Measurements from ENCODE around the gene ALDOB. TPM values are rescaled to one million over a fixed set of nuclear protein-coding genes. Genes with fewer than 3 reads are reported as not detected.

Gene ALDOB
- total RNA-seq, 2 experiments from 2014 or later: not detected

DNA sequence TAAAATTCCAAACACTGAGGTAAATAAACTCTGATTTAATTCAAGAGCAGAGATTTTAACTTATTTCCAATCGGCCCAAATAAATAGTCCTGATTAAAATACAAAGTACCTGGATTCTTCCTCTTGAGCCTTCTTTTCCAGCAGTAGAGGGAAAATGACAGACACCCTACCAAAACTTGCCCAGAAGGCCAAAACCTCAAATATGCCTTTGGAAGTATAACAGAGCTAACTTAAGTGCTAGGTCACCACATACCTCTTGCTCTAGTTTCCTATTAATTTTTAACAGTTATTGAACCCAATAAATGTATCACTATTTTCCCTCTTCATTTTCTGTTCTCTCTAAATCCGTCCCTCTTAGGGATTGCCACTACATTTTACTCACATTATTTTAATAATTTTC is 52.2 kb downstream of the ALDOB start:
- Mint-ChIP-seq H3K27ac (no peak overlapping the region), H3K36me3 (ENCODE audit: low read depth) (peaks cover 12% of the 10 kb centered on the region), H3K4me1 (no peaks in the 10 kb centered on the region), H3K9me3 (peaks cover 9% of the 10 kb centered on the region), H3K4me3 (no peak overlapping the region), H3K27me3 (peaks cover 4% of the 10 kb centered on the region)
- no peak for DNase-seq
- ChIA-PET POLR2A (no interaction called here), CTCF (no interaction called here)

DNA sequence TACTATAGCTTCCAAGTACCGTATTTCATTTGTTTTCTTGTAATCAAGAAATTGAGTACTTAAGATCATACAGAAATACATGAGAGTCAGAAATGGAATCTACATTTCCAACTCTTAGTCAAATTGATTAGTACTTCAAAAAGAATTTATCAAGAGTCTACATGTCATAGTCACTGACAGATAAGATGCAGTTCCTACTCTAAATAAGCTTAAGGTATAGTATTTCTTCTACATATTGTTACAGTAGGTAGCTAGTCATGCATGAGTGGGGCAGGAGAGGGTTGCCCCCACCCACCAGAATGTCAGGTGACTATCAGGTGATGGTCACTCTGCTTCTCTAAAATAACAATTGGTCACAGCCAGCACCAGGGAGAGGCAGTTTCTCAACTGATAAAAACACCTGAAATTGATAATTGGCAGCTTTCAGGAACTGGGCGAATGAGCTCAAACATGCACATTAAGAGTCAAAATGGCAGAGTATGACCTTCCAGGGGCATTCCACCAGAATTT is 53.7 kb downstream of the ALDOB start:
- no peak overlapping the region for H3K27ac Mint-ChIP-seq
- no peak for DNase-seq

DNA sequence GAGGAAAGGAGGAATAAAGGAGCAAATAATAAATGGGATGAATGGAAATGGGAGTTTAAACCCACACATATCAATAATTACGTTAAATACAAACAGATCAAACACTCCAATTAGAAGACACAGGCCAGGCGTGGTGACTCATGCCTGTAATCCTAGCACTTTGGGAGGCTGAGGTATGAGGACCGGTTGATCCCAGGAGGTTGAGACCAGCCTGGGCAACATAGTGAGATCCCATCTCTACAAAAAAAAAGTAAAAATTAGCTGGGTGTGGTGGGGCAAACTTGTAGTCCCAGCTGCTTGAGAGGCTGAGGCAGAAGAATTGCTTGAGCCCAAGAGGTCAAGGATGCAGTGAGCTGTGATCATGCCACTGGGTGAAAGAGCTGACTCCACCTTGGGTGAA is 54.5 kb downstream of the ALDOB start:
- Mint-ChIP-seq H3K27ac (no peak overlapping the region), H3K4me1 (no peaks in the 10 kb centered on the region), H3K4me3 (no peak overlapping the region), H3K27me3 (peaks cover 4% of the 10 kb centered on the region), H3K36me3 (ENCODE audit: low read depth) (peaks cover 6% of the 10 kb centered on the region), H3K9me3 (peaks cover 8% of the 10 kb centered on the region)
- ChIA-PET POLR2A (no interaction called here), CTCF (no interaction called here)
- DNase-seq: no peak

More for the DNA sequence above, 53.7 kb downstream of the ALDOB start:
- Mint-ChIP-seq H3K36me3 (ENCODE audit: low read depth) (peaks cover 6% of the 10 kb centered on the region), H3K4me3 (no peak overlapping the region), H3K27me3 (peaks cover 4% of the 10 kb centered on the region), H3K4me1 (no peaks in the 10 kb centered on the region), H3K9me3 (peaks cover 9% of the 10 kb centered on the region)
- CTCF ChIA-PET: interaction anchor here (0.6 kb wide), 1 partner anchor 12 kb away, joined by 4 read pairs; no protein-coding TSS in a partner anchor
- POLR2A ChIA-PET: no interaction called here

DNA sequence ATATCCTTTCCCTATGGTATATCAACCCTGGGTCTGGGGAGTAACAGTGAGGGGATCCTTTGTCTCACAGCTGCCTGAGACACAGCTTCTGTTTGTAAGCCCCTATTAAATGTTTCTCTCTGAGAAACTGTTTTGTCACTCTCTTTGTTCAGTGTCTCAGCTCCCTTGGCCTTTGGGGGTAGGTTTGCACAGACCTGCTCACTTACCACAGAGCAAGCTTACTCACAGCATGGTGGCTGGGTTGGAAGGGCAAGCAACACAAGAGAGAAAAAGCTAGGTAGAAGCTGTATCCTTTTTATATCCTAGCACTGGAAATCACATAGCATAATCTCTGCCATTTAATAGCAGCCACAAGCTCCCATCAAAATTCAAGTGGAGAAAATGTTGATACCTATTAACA is 55.3 kb downstream of the ALDOB start:
- peaks cover 6% of the 10 kb centered on the region for H3K36me3 Mint-ChIP-seq (ENCODE audit: low read depth)
- no peak overlapping the region for H3K27ac Mint-ChIP-seq
- H3K4me3 Mint-ChIP-seq: no peak overlapping the region
- POLR2A ChIA-PET: no interaction called here
- CTCF ChIA-PET: no interaction called here
- H3K4me1 Mint-ChIP-seq: no peaks in the 10 kb centered on the region
- DNase-seq: no peak
- H3K9me3 Mint-ChIP-seq: peaks cover 8% of the 10 kb centered on the region
- H3K27me3 Mint-ChIP-seq: peaks cover 7% of the 10 kb centered on the region

DNA sequence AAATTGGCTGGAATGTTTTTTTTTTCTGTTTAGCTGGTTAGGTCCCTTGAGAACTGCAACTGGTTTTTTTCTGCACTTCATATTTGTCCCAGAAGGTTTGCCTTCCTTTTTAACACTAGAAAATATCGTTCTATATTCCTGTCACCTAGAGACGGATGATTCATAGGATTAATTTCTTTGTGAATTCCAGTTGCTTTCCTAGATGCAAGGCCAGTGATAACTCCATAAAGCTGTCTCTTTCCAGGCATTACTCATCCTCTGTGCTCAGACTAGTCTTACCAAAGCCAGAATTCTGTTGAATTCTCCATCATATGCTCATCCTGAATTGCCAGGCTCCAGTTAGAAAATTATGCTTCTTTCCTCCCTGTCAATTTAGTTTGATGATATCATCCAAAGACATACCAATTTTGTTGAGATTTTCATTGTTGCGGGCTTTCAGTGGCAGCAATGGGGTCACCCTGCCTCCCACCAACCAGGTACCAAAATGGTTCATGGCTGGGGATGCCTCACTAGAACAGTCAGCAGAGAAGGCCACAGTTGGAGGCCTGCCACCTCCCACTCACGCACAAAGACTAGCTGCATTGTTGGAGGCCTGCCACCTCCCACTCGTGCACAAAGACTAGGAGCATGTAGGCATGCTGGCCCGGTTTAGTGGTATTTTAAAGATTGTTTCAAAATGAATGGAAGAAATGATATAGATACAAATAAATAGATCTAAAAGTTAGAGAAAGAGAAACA is 59.3 kb downstream of the ALDOB start:
- ChIA-PET CTCF (no interaction called here), POLR2A (no interaction called here)
- no peak for DNase-seq
- Mint-ChIP-seq H3K4me3 (no peak overlapping the region), H3K27me3 (peaks cover 6% of the 10 kb centered on the region), H3K4me1 (no peaks in the 10 kb centered on the region), H3K9me3 (peaks cover 2% of the 10 kb centered on the region), H3K36me3 (ENCODE audit: low read depth) (no peaks in the 10 kb centered on the region), H3K27ac (no peak overlapping the region)

DNA sequence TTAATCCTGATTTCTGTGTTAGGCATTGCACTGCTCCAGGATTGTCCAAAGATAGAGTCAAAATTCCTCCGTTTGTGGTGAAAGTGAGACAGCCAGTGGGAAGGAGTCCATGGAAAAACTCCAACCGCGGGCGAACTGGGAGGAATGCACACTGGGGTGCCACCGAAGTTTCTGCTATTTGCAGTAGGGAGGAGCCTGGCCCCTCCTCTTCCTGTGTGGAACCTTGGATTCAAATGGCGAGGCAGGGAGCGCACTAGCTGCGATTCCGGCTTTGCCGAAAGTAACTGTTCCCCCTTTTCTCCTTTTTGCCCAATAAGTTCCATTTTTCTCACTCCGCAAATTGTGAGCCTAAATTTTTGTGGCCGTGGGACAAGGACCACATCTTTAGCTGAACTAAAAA is 60.0 kb downstream of the ALDOB start:
- ChIA-PET POLR2A (no interaction called here), CTCF (no interaction called here)
- Mint-ChIP-seq H3K4me1 (no peaks in the 10 kb centered on the region), H3K36me3 (ENCODE audit: low read depth) (no peaks in the 10 kb centered on the region), H3K27ac (no peak overlapping the region), H3K9me3 (peaks cover 2% of the 10 kb centered on the region), H3K27me3 (peaks cover 6% of the 10 kb centered on the region), H3K4me3 (no peak overlapping the region)
- DNase-seq: no peak

DNA sequence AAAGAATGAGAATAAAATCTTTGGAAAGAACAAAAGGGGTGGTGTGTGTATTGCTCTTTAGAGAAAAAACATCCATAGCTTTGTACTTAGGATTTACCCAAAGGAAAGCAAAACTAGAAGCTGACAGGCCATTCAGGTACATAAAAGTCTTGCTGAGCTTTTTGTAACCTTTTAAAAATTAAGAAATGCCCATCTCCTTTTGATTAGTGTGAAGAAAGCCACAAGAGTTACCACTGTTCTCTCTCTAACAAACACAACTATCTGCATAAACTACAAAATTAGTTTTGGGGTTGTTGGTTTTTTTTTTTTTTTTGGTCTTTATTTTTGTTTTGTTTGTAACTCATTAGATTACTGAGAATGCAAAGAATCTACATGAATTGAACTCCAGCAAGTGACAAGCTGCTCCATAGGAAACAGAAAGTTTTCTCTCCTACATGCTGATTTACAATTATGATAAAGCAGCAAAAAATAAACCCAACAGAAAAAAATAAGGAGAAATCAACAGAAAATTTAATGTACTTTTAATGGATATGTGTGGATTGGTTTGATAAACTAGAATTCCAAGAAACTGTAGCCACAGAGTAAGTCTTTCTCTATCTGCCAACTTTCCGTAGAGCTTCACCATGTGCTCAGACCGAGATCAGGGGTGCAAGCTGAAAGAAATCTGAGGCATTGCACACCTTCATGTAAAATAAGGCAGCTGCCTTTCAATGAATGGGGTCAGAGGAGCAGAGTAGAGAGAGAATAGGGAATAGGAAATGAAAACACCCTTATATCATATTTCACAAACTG is 63.1 kb downstream of the ALDOB start:
- no peaks in the 10 kb centered on the region for H3K4me1 Mint-ChIP-seq
- no peak for DNase-seq
- H3K27ac Mint-ChIP-seq: no peak overlapping the region
- ChIA-PET POLR2A (no interaction called here), CTCF (interaction anchor here (1.0 kb wide), 1 partner anchor 16 kb away, joined by 5 read pairs; no protein-coding TSS in a partner anchor)
- no peak overlapping the region for H3K4me3 Mint-ChIP-seq
- no peaks in the 10 kb centered on the region for H3K36me3 Mint-ChIP-seq (ENCODE audit: low read depth)
- H3K9me3 Mint-ChIP-seq: no peaks in the 10 kb centered on the region
- peaks cover 4% of the 10 kb centered on the region for H3K27me3 Mint-ChIP-seq

DNA sequence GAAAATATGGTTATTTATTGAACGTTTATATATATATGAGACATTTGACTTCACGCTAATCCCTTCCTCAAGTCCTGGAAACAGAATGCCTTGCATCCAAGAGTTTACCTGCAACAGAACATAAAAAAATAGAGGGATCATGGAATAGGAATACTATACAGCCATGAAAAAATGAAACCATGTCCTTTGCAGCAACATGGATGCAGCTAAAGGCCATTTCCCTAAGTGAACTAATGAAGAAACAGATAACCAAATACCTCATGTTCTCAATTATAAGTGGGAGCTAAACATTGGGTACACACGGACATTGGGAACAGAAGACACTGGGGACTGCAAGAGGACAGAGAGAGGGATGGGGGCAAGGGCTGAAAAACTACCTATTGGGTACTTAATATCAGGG is 63.8 kb downstream of the ALDOB start:
- peaks cover 4% of the 10 kb centered on the region for H3K27me3 Mint-ChIP-seq
- H3K4me3 Mint-ChIP-seq: no peak overlapping the region
- CTCF ChIA-PET: no interaction called here
- no peak for DNase-seq
- H3K9me3 Mint-ChIP-seq: no peaks in the 10 kb centered on the region
- no peaks in the 10 kb centered on the region for H3K36me3 Mint-ChIP-seq (ENCODE audit: low read depth)
- no peak overlapping the region for H3K27ac Mint-ChIP-seq
- POLR2A ChIA-PET: no interaction called here
- H3K4me1 Mint-ChIP-seq: no peaks in the 10 kb centered on the region

Other genes starting within 250 kb of the ALDOB start
- not detected for gene BAAT, start 50.8 kb downstream of the ALDOB start, total RNA-seq
- 10 to 100 TPM in 1 of 2 experiments, 1 to 10 TPM in 1; 9.2 to 10.2 TPM for gene MRPL50, start 37.2 kb downstream of the ALDOB start, total RNA-seq
- 10 to 100 TPM; 13.1 to 13.3 TPM for gene ZNF189, start 36.9 kb downstream of the ALDOB start, total RNA-seq
- 10 to 100 TPM; 43.1 to 43.3 TPM for gene RNF20, start 98.1 kb upstream of the ALDOB start, total RNA-seq
- gene PPP3R2, start 159.2 kb upstream of the ALDOB start, total RNA-seq: not detected